Glutamatergic neuron (in vitro differentiated cells): ENCODE measurements around the gene CCDC187. TPM values are rescaled to one million over a fixed set of nuclear protein-coding genes. Genes with fewer than 3 reads are reported as not detected.

Experiments used
- DNase-seq: peaks from one replicate; pipeline ENCODE4 v3.0.0; 2022
- H3K27ac Mint-ChIP-seq: one replicate; pipeline ENCODE4 v1.8.0; 2020; ENCODE audit warnings: mild to moderate bottlenecking, mixed read lengths, inconsistent platforms; ENCODE audit not compliant: unreplicated experiment
- H3K27me3 Mint-ChIP-seq: one replicate; pipeline ENCODE4 v1.8.0; 2020; ENCODE audit warnings: mild to moderate bottlenecking, moderate library complexity, mixed read lengths, inconsistent platforms; ENCODE audit not compliant: unreplicated experiment
- H3K36me3 Mint-ChIP-seq: one replicate; pipeline ENCODE4 v1.8.0; 2020; ENCODE audit warnings: mild to moderate bottlenecking, mixed read lengths, inconsistent platforms; ENCODE audit not compliant: unreplicated experiment
- H3K4me1 Mint-ChIP-seq: one replicate; pipeline ENCODE4 v1.8.0; 2020; ENCODE audit warnings: mild to moderate bottlenecking, low read depth, mixed read lengths, inconsistent platforms; ENCODE audit not compliant: unreplicated experiment
- H3K4me3 Mint-ChIP-seq: one replicate; pipeline ENCODE4 v1.8.0; 2020; ENCODE audit warnings: mild to moderate bottlenecking, mixed read lengths, inconsistent platforms; ENCODE audit not compliant: unreplicated experiment
- H3K9me3 Mint-ChIP-seq: one replicate; pipeline ENCODE4 v1.8.0; 2020; ENCODE audit warnings: mild to moderate bottlenecking, moderate library complexity, mixed read lengths, inconsistent platforms; ENCODE audit not compliant: unreplicated experiment
- total RNA-seq: library from RNA; stranded (reverse); fragmentation: NEBNext Ultra II Directional; extraction: Animal tissue kit (Norgen Biotek cat#: 25700); gene quantifications from one replicate; pipeline ENCODE4 v1.2.1, GENCODE V29; 2021; ENCODE audit not compliant: unreplicated experiment
- TF ChIP-seq, protein P1 (sequence below): fragments of 200-600 bp; sonication (generic); IDR thresholded peaks from one replicate; pipeline ENCODE4 v1.5.0; 2021; ENCODE audit not compliant: partially characterized antibody, unreplicated experiment

CCDC187 gene
- total RNA-seq, 1 donor from 2014 or later, result 15.8 TPM

DNA sequence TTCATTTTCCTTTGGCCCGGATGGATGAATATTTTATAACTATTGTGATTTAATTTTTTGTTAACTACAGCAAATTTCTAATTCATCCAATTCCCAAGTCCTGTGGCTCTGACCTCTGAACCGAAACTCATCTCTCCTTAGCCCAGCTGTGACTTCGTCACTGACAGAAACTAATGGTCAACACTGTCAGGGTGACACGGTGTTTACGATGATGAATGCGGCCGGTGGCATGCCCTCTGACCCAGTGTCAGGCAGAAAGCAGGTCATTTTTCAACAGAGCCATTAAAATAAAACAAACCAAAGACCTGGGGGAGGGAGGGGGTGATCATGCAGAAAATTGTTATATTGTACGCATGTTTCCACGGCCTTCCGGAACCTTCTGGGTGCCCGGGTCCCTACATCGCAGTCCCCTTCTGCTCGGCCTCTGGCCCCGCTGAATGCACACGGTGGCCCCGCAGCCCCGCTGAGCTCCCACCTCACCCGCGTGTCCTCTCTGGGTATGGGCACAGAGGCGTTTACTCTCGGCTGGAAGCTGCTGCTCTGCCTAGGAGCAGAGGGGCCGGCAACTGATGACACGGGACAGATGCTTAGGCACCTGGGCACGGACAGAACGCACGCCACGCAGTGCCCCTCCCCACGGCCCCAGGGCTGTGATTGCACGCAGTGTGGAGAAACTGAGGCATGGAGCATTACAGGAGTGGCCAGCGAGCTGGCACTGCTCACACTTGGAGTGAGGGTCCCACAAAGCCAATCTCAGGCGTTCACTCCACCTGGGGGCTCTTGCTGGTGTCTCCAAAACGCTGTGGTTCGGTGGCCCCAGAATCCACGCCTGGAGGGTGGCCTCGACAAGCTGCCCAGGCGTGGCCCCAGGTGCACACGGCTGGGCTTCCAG, 8.1 kb downstream of the CCDC187 start:
- Mint-ChIP-seq H3K9me3 (no peaks in the 10 kb centered on the region), H3K4me1 (no peaks in the 10 kb centered on the region), H3K4me3 (no peak overlapping the region), H3K27me3 (peaks cover 4% of the 10 kb centered on the region), H3K36me3 (no peaks in the 10 kb centered on the region), H3K27ac (no peak overlapping the region)
- TF ChIP-seq, protein P1, sequence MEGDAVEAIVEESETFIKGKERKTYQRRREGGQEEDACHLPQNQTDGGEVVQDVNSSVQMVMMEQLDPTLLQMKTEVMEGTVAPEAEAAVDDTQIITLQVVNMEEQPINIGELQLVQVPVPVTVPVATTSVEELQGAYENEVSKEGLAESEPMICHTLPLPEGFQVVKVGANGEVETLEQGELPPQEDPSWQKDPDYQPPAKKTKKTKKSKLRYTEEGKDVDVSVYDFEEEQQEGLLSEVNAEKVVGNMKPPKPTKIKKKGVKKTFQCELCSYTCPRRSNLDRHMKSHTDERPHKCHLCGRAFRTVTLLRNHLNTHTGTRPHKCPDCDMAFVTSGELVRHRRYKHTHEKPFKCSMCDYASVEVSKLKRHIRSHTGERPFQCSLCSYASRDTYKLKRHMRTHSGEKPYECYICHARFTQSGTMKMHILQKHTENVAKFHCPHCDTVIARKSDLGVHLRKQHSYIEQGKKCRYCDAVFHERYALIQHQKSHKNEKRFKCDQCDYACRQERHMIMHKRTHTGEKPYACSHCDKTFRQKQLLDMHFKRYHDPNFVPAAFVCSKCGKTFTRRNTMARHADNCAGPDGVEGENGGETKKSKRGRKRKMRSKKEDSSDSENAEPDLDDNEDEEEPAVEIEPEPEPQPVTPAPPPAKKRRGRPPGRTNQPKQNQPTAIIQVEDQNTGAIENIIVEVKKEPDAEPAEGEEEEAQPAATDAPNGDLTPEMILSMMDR, result no peak
- no peak for DNase-seq

DNA sequence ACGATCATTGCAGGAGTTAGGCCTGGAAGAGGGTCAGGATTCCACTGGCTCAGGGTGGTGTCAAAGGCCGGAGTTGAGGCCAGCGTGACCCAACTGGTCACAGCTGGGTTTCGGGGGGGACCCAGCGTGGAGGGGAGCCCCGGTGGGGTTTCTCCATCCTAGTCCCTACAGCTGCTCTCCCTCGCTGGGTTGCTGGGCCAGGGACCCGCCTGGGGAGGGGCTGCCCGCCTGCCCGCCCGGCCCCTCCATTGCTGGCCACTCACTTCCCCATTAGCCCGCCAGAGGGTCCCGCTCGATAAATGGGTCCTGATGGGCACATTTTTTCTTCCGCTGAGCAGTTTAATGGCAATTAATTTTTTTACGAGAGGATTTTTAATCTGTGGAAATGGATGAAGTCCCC, 8.8 kb downstream of the CCDC187 start:
- TF ChIP-seq, protein P1, result no peak
- no peak overlapping the region for H3K27ac Mint-ChIP-seq

DNA sequence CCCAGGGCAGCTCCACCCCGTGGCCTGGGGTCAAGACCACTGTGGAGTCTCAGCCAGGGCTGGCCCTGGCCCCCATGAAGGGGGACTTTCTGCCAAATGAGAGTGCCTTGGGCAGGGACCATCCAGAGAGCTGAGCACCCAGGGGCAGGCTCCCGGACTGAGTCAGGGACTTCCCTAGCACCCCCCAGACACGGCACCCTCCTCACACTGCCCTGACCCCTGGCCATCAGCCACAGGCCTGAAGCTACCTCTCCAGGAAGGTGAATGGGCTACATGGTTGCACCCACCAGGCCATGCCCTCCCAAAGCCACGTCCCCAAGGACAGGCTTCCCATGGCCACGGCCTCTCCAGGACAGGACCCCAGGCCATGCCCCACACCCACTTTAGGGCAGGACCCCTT, 9.5 kb downstream of the CCDC187 start:
- H3K4me1 Mint-ChIP-seq, result no peaks in the 10 kb centered on the region
- TF ChIP-seq, protein P1, result no peak
- no peaks in the 10 kb centered on the region for H3K9me3 Mint-ChIP-seq
- H3K27me3 Mint-ChIP-seq, result peaks cover 4% of the 10 kb centered on the region
- no peak for DNase-seq
- H3K27ac Mint-ChIP-seq, result no peak overlapping the region
- no peak overlapping the region for H3K4me3 Mint-ChIP-seq
- no peaks in the 10 kb centered on the region for H3K36me3 Mint-ChIP-seq

More for the DNA sequence above, 8.8 kb downstream of the CCDC187 start:
- DNase-seq, result no peak
- Mint-ChIP-seq H3K4me3 (no peak overlapping the region), H3K9me3 (no peaks in the 10 kb centered on the region), H3K36me3 (no peaks in the 10 kb centered on the region), H3K4me1 (no peaks in the 10 kb centered on the region), H3K27me3 (peaks cover 4% of the 10 kb centered on the region)

DNA sequence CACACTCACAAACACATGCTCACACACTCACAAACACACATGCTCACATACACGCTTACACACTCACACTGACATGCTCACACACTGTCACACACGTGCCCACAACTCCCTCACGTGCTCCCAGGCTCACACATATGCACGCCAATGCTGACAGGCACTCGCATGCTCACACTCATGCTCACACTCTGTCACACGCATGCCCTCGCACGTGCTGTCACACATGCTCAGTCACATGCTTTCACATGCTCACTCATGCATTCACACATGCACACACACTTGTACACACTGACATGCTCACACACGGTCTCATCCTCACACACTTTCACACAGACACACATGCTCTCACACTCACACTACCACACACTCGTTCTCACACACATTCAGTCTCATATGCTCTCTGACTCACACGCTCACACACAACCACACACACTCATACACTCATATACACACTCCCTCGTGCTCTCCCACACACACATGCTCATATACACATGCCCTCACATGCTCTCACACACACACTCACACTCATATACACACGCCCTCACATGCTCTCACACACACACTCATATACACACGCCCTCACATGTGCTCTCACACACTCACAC, 10.3 kb downstream of the CCDC187 start:
- H3K4me1 Mint-ChIP-seq, result no peaks in the 10 kb centered on the region
- no peak overlapping the region for H3K4me3 Mint-ChIP-seq
- H3K9me3 Mint-ChIP-seq, result no peaks in the 10 kb centered on the region
- DNase-seq, result no peak
- no peak overlapping the region for H3K27ac Mint-ChIP-seq
- TF ChIP-seq, protein P1, result no peak
- H3K27me3 Mint-ChIP-seq, result peaks cover 1% of the 10 kb centered on the region
- no peaks in the 10 kb centered on the region for H3K36me3 Mint-ChIP-seq
